ENCODE measurements around the gene ZSWIM1. TPM values are rescaled to one million over a fixed set of nuclear protein-coding genes. Genes with fewer than 3 reads are reported as not detected.

The ZSWIM1 gene
- polyA plus RNA-seq, 1 donor (not counting 4 experiments of a cell fraction or from before 2014, with no cell fraction given) = 4.4 TPM

DNA sequence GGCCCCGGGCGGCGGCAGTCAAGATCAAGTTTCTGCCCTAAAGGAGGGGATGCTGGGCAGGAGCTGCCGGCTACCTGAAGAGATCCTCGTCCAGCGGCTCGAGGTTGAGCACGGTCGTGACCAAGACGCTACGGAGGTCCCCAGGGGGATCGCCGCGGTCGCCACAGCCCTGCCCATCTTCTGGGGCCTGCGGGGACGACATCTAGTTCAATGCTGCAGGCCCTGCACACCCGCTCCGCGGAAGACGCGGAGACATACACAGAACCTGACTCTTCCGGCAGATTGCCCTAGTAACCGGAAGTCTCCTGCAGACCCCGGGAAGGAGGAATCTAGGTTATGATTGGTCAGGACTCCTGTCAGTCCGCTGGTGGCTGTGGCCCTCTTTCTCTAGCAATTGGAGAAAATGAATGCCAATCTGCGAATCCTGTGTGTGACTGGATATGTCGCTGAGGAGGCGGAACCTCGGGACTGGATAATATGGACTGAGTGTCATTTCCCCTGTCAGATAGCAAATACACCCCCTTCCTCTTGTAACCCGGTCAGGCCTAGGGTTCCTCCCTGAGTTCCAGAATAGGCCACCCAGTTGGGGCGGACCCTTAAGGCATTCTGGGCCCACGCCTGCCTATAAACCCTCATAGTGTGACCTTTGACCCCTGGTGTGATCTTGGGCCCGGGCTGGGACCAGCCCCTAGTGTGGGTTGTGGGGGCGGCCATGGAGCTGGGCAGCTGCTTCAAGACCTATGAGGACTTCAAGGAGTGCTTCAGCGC is 23.7 kb upstream of the ZSWIM1 start, which contains the start of the genes ACOT8 and ZSWIM3:
TSS of gene ACOT8 (minus strand) at position 279 of the 768 bp plus-strand sequence. CDS start at position 202, 77 bp downstream.
TSS of gene ZSWIM3 (plus strand) at position 501 of the 768 bp plus-strand sequence. CDS start at position 713, 212 bp downstream.
- Histone ChIP-seq H4K20me1 (ENCODE audit: control insufficient read depth, extremely low read depth, insufficient read depth, low read length) (no peaks in the 10 kb centered on the region), H3K27ac (ENCODE audit: control insufficient read depth, insufficient read depth, low read length) (peak within 1 kb of the TSS; percentile 61), H3K4me3 (ENCODE audit: control insufficient read depth in 2 of 3, extremely low read depth in 1 of 3, insufficient read depth in 2 of 3, low read depth in 1 of 3, low read length in 3 of 3) (peak within 1 kb of the TSS; percentile 77 to 98 (median 93)), H3K9me1 (ENCODE audit: control insufficient read depth, extremely low read depth, insufficient read depth, low read length) (no peaks in the 10 kb centered on the region), H3K4me2 (ENCODE audit: control insufficient read depth, extremely low read depth, insufficient read depth, low read depth, low read length) (peak within 1 kb of the TSS; percentile 99), H3K4me1 (ENCODE audit: control insufficient read depth, extremely low read depth, insufficient read depth, low read length) (peaks cover 14% of the 10 kb centered on the region), H3K79me2 (ENCODE audit: control insufficient read depth, insufficient read depth, low read length) (peaks cover 18% of the 10 kb centered on the region), H3K9me3 (ENCODE audit: control insufficient read depth, low read depth, low read length) (no peaks in the 10 kb centered on the region), H3K36me3 (ENCODE audit: control insufficient read depth in 2 of 2, extremely low read depth in 1 of 2, insufficient read depth in 2 of 2, low read length in 2 of 2) (no peaks in the 10 kb centered on the region), H2AFZ (ENCODE audit: control insufficient read depth, low read length) (peak within 1 kb of the TSS; percentile 97), H3K27me3 (ENCODE audit: control insufficient read depth, extremely low read depth, insufficient read depth, low read length) (no peaks in the 10 kb centered on the region), H3K9ac (ENCODE audit: control insufficient read depth, extremely low read depth, insufficient read depth, low read length) (peak within 1 kb of the TSS; percentile 82)
- dilution Hi-C loops (cut with MboI; ENCODE audit: extremely low pct_ligation_motif_present, low sequenced_read_pairs) = no loop called here
- FAIRE-seq = peak; percentile 66
- TF ChIP-seq EZH2 (IDR thresholded peaks at IDR 0.05; ENCODE audit: low read length) = no peak
- TF ChIP-seq CTCF (optimal IDR thresholded peaks at IDR 0.05 in 1 of 3, IDR thresholded peaks at IDR 0.05 in 1 of 3, conservative IDR thresholded peaks at IDR 0.05 in 1 of 3; ENCODE audit: extremely low read depth in 1 of 3, insufficient read depth in 2 of 3, low read length in 3 of 3) = no peak
- peak; percentile 92 for DNase-seq (ENCODE audit: low read depth, low spot score)

DNA sequence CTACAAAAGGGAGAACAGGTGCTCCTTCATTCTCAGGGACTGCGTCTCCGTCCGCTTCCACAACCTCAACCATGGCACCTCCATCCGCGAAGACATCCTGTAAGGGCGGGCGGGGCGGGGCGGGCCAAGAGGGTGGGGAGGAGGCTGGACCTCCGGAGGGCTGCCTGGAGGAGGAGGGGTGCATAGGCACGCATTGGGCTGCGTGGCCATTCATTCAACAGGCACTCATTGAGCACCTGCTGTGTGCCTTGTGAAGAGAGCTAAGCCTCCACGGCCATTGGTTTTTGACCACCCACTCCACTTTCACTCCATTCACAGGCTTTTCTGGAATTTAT is 23.2 kb upstream of the ZSWIM1 start:
- H3K4me3 ChIP-seq (ENCODE audit: control insufficient read depth in 2 of 3, extremely low read depth in 1 of 3, insufficient read depth in 2 of 3, low read depth in 1 of 3, low read length in 3 of 3) = peak overlapping the region; percentile 77 to 98 (median 93)
- peaks cover 14% of the 10 kb centered on the region for H3K4me1 ChIP-seq (ENCODE audit: control insufficient read depth, extremely low read depth, insufficient read depth, low read length)
- no peak for TF ChIP-seq EZH2 (IDR thresholded peaks at IDR 0.05; ENCODE audit: low read length)
- no peak for TF ChIP-seq CTCF (optimal IDR thresholded peaks at IDR 0.05 in 1 of 3, IDR thresholded peaks at IDR 0.05 in 1 of 3, conservative IDR thresholded peaks at IDR 0.05 in 1 of 3; ENCODE audit: extremely low read depth in 1 of 3, insufficient read depth in 2 of 3, low read length in 3 of 3)
- DNase-seq (ENCODE audit: low read depth, low spot score) (no peak), FAIRE-seq (no peak)
- H3K9me1 ChIP-seq (ENCODE audit: control insufficient read depth, extremely low read depth, insufficient read depth, low read length) = no peaks in the 10 kb centered on the region
- dilution Hi-C loops (cut with MboI; ENCODE audit: extremely low pct_ligation_motif_present, low sequenced_read_pairs) = no loop called here
- H3K79me2 ChIP-seq (ENCODE audit: control insufficient read depth, insufficient read depth, low read length) = peaks cover 18% of the 10 kb centered on the region
- no peaks in the 10 kb centered on the region for H3K36me3 ChIP-seq (ENCODE audit: control insufficient read depth in 2 of 2, extremely low read depth in 1 of 2, insufficient read depth in 2 of 2, low read length in 2 of 2)
- no peaks in the 10 kb centered on the region for H3K27me3 ChIP-seq (ENCODE audit: control insufficient read depth, extremely low read depth, insufficient read depth, low read length)
- H3K27ac ChIP-seq (ENCODE audit: control insufficient read depth, insufficient read depth, low read length) = peak overlapping the region; percentile 43
- H3K9me3 ChIP-seq (ENCODE audit: control insufficient read depth, low read depth, low read length) = no peaks in the 10 kb centered on the region
- peak overlapping the region; percentile 82 for H3K9ac ChIP-seq (ENCODE audit: control insufficient read depth, extremely low read depth, insufficient read depth, low read length)
- peak overlapping the region; percentile 99 for H3K4me2 ChIP-seq (ENCODE audit: control insufficient read depth, extremely low read depth, insufficient read depth, low read depth, low read length)
- H2AFZ ChIP-seq (ENCODE audit: control insufficient read depth, low read length) = peak overlapping the region; percentile 87
- no peaks in the 10 kb centered on the region for H4K20me1 ChIP-seq (ENCODE audit: control insufficient read depth, extremely low read depth, insufficient read depth, low read length)
